ENCODE data around the gene ESAM.
A peak's percentile ranks its signal among the peaks of the same experiment; 100 is the strongest.

Gene ESAM

DNA sequence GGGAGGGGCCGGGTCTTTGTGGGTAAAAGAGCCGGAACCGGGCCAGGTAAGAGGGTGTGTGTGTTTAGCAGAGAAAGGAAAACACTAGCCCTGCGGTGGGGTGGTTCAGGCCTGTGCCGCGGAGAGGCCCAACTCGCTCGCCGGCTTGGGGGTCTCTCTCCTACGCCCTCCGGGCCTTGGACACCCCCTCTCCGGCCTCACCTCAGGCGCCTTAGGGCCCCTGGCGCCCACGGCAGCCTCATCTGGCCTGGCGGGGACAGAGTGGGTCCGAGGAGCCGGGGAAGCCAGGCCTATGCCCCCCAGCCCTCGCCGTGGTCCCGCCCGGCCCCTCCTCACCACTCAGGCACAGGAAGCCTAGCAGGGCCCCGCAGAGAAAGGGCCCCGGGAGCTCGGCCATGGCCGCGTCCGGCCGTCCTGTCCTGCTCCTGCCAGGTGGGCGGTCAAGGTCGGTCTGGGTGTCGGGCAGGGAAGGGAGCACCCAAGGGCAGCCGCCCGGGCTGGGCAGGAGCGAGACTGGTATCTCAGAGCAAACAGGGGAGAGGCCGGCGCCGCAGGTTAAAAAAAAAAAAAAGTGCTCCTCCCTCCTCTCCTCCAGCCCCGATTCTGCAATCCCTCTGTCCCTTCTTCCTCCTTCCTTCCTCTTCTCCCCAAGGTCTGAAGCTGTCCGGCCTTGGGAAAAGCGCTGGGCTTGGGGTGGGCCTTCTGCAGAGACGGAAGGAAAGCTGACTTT lies 10.2 kb downstream of the ESAM start, which contains the start of gene VSIG2:
VSIG2 (minus strand) TSS at position 515 of the 730 bp plus-strand sequence; CDS start at position 397, 118 bp downstream.
- Mint-ChIP-seq H3K27ac (no peak within 1 kb of the TSS), H3K4me1 (peaks cover 25 to 33% of the 10 kb centered on the region in 2 donors), H3K4me3 (peak within 1 kb of the TSS in 1 of 2 donors; percentile 52), H3K9me3 (no peaks in the 10 kb centered on the region), H3K27me3 (no peaks in the 10 kb centered on the region), H3K36me3 (peaks cover 0 to 6% of the 10 kb centered on the region in 2 donors)
- DNase-seq: no peak
- no peak for ATAC-seq (replicated peaks)

GRCh38 chr11:124751391-124751740 lies 10.7 kb downstream of the ESAM start:
- ATAC-seq (replicated peaks): no peak
- no peak overlapping the region for H3K4me3 Mint-ChIP-seq
- peaks cover 27 to 33% of the 10 kb centered on the region in 2 donors for H3K4me1 Mint-ChIP-seq
- H3K9me3 Mint-ChIP-seq: no peaks in the 10 kb centered on the region
- DNase-seq: no peak
- H3K27ac Mint-ChIP-seq: no peak overlapping the region
- H3K36me3 Mint-ChIP-seq: peaks cover 0 to 6% of the 10 kb centered on the region in 2 donors
- no peaks in the 10 kb centered on the region for H3K27me3 Mint-ChIP-seq

GRCh38 chr11:124749912-124750311 lies 12.2 kb downstream of the ESAM start:
- no peak overlapping the region for H3K27ac Mint-ChIP-seq
- no peak overlapping the region for H3K4me3 Mint-ChIP-seq
- peaks cover 0 to 6% of the 10 kb centered on the region in 2 donors for H3K36me3 Mint-ChIP-seq

GRCh38 chr11:124748481-124749343 lies 13.4 kb downstream of the ESAM start:
- peaks cover 0 to 4% of the 10 kb centered on the region in 2 donors for H3K36me3 Mint-ChIP-seq
- ATAC-seq (replicated peaks) (no peak), DNase-seq (no peak)
- peak overlapping the region; percentile 56 for H3K27ac Mint-ChIP-seq
- H3K4me1 Mint-ChIP-seq: peaks cover 32 to 43% of the 10 kb centered on the region in 2 donors
- H3K27me3 Mint-ChIP-seq: no peaks in the 10 kb centered on the region
- no peaks in the 10 kb centered on the region for H3K9me3 Mint-ChIP-seq
- H3K4me3 Mint-ChIP-seq: no peak overlapping the region

More at GRCh38 chr11:124749912-124750311, 12.2 kb downstream of the ESAM start:
- H3K27me3 Mint-ChIP-seq: no peaks in the 10 kb centered on the region
- peaks cover 32 to 41% of the 10 kb centered on the region in 2 donors for H3K4me1 Mint-ChIP-seq
- ATAC-seq (replicated peaks) (no peak), DNase-seq (no peak)
- no peaks in the 10 kb centered on the region for H3K9me3 Mint-ChIP-seq

DNA sequence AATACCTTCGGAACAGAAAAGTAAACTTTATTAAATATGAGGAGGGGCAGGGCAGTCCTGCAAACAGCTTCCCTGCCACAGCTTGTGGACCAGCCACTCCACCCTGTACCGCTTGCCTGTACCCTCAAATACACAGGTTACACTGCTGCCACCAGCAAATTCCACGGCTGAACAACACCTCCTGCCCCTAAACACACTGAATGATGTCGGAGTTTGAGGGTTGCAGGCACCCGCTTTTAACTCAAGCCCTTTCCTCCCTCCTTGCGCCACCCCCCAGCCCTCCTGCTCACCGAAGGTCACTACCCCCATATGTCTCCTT lies 14.0 kb downstream of the ESAM start:
- Mint-ChIP-seq H3K4me3 (no peak overlapping the region), H3K9me3 (no peaks in the 10 kb centered on the region), H3K36me3 (no peaks in the 10 kb centered on the region), H3K27ac (no peak overlapping the region), H3K27me3 (no peaks in the 10 kb centered on the region), H3K4me1 (peaks cover 32 to 43% of the 10 kb centered on the region in 2 donors)
- ATAC-seq (replicated peaks) (no peak), DNase-seq (no peak)

GRCh38 chr11:124747406-124748099 lies 14.5 kb downstream of the ESAM start:
- no peak for ATAC-seq (replicated peaks)
- Mint-ChIP-seq H3K36me3 (no peaks in the 10 kb centered on the region), H3K9me3 (no peaks in the 10 kb centered on the region), H3K4me1 (peaks cover 30 to 39% of the 10 kb centered on the region in 2 donors), H3K4me3 (peak overlapping the region in 1 of 2 donors; percentile 93), H3K27me3 (no peaks in the 10 kb centered on the region), H3K27ac (no peak overlapping the region)
- no peak for DNase-seq

DNA sequence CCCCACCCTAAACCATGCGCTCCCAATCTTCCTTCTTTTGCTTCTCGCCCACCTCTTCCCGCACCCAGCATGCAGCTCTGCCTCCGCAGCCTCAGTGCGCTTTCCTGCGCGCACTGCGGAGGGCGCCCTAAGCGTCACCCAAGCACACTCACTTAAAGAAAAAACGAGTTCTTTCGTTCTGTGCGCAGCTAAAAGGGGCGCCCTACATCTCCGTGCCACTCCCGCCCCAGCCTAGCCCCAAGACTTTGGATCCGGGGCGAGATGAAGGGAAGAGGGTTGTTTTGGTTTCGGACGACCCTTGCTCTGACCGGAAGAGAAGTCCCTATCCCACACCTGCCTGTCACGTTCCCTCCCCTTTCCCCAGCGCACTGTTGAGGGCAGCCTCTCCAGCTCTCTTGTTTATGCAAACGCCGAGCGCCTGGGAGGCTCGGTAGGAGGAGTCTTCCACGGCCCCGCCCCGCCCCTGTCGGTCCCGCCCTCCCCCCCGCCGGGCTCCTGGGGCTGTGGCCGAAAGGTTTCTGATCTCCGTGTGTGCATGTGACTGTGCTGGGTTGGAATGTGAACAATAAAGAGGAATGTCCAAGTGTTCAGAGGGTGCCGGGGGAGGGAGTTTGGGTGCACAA lies 15.4 kb downstream of the ESAM start:
- H3K36me3 Mint-ChIP-seq: no peaks in the 10 kb centered on the region
- ATAC-seq (replicated peaks) (peak; percentile 88 to 90), DNase-seq (peak; percentile 63)
- peak overlapping the region; percentile 92 to 93 for H3K4me3 Mint-ChIP-seq
- peak overlapping the region; percentile 49 for H3K27ac Mint-ChIP-seq
- H3K9me3 Mint-ChIP-seq: no peaks in the 10 kb centered on the region
- H3K4me1 Mint-ChIP-seq: peaks cover 30 to 40% of the 10 kb centered on the region in 2 donors
- peaks cover 0 to 3% of the 10 kb centered on the region in 2 donors for H3K27me3 Mint-ChIP-seq

DNA sequence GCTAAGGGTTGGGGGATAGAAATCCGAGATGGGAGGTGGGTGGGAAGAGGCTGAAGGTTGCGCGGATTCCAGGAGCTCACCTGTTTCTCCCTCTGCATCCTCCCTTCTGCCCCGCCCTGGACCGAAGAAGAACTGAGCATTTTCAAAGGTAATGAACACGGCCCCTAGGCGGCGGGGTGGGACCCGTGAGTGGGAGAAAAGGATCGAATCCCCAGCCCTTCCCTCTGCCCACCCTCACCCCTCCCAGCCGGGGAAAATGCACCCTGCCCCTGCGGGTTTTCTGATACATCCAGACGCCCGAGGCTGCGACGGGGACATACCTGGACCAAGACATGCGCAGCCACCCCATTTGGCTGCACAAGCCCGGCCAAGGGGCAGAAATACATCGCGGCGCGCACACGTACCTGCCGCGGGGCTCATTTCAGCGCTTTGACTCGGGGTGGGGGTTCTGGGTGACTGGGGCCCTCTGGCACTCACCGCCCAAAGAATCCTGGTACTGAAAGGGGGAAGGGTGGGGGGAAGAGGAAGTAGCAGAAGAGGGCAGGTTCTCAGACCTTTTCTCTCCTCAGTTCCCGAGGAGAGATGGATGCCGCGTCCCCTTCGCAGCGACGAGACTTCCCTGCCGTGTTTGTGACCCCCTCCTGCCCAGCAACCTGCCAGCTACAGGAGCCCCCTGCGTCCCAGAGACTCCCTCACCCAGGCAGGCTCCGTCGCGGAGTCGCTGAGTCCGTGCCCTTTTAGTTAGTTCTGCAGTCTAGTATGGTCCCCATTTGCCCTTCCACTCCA lies 16.1 kb downstream of the ESAM start:
- Mint-ChIP-seq H3K36me3 (no peaks in the 10 kb centered on the region), H3K27ac (peak overlapping the region; percentile 49), H3K27me3 (peaks cover 6 to 8% of the 10 kb centered on the region in 2 donors), H3K9me3 (no peaks in the 10 kb centered on the region), H3K4me1 (peaks cover 33 to 46% of the 10 kb centered on the region in 2 donors), H3K4me3 (peak overlapping the region; percentile 92 to 93)
- DNase-seq (no peak), ATAC-seq (replicated peaks) (peak; percentile 45 to 49)

GRCh38 chr11:124745270-124745834 lies 16.7 kb downstream of the ESAM start:
- H3K9me3 Mint-ChIP-seq: no peaks in the 10 kb centered on the region
- H3K27ac Mint-ChIP-seq: no peak overlapping the region
- ATAC-seq (replicated peaks) (no peak), DNase-seq (no peak)
- H3K36me3 Mint-ChIP-seq: no peaks in the 10 kb centered on the region
- H3K4me1 Mint-ChIP-seq: peaks cover 38 to 50% of the 10 kb centered on the region in 2 donors
- H3K4me3 Mint-ChIP-seq: peak overlapping the region; percentile 62 to 92
- peaks cover 6 to 8% of the 10 kb centered on the region in 2 donors for H3K27me3 Mint-ChIP-seq

DNA sequence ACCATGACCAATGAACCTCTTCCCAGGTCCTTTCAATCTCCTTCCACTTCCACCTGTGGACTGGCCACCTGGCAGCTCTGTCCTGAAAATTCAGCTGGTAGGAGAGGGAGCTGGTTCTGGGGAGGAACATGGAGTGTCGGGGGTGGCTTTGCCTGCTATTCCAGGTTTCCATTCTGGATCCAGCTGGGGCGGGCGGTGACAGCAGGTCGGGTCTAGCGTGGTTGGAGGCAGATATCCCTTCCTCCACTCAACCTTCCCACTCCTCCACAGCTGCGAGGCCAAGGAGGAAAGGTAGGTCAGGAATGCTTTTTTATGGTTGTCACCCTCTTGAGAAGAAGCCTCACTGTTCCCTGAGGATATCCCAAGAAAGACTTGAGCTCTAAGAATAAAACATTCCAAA lies 19.0 kb downstream of the ESAM start:
- H3K27me3 Mint-ChIP-seq: peaks cover 6 to 8% of the 10 kb centered on the region in 2 donors
- no peak overlapping the region for H3K27ac Mint-ChIP-seq
- no peaks in the 10 kb centered on the region for H3K36me3 Mint-ChIP-seq
- DNase-seq: no peak
- no peak overlapping the region for H3K4me3 Mint-ChIP-seq
- no peak for ATAC-seq (replicated peaks)
- no peaks in the 10 kb centered on the region for H3K9me3 Mint-ChIP-seq
- H3K4me1 Mint-ChIP-seq: peaks cover 21 to 46% of the 10 kb centered on the region in 2 donors

GRCh38 chr11:124742555-124742954 lies 19.5 kb downstream of the ESAM start:
- Mint-ChIP-seq H3K9me3 (no peaks in the 10 kb centered on the region), H3K27me3 (peaks cover 6 to 8% of the 10 kb centered on the region in 2 donors), H3K4me3 (no peak overlapping the region), H3K36me3 (no peaks in the 10 kb centered on the region), H3K4me1 (peaks cover 21 to 44% of the 10 kb centered on the region in 2 donors), H3K27ac (no peak overlapping the region)
- ATAC-seq (replicated peaks) (no peak), DNase-seq (no peak)

- Mint-ChIP-seq H3K36me3 (no peaks in the 10 kb centered on the region), H3K9me3 (no peaks in the 10 kb centered on the region), H3K4me1 (peaks cover 23 to 47% of the 10 kb centered on the region in 2 donors), H3K27ac (peak overlapping the region; percentile 71), H3K27me3 (peaks cover 6 to 11% of the 10 kb centered on the region in 2 donors), H3K4me3 (peak overlapping the region; percentile 89 to 90)
- ATAC-seq (replicated peaks): peak; percentile 68 to 72
- peak; percentile 50 for DNase-seq
Measured at GRCh38 chr11:124740277-124740882, 21.7 kb downstream of the ESAM start.
